ENCODE data around the gene PDSS2. TPM values are rescaled to one million over a fixed set of nuclear protein-coding genes. Genes with fewer than 3 reads are reported as not detected.

PDSS2 gene
- total RNA-seq, 1 experiment from 2014 or later = 12.1 TPM

GRCh38 chr6:107228754-107229153, 230.6 kb downstream of the PDSS2 start:
- Histone ChIP-seq H3K79me1 (ENCODE audit: insufficient read depth, low read depth, low read length, poor library complexity, severe bottlenecking) (no peaks in the 10 kb centered on the region), H3K27me3 (ENCODE audit: insufficient read depth, low read length) (no peaks in the 10 kb centered on the region), H4K5ac (ENCODE audit: insufficient read length, low read depth, low read length) (no peak overlapping the region), H2AFZ (ENCODE audit: low read length) (no peak overlapping the region), H3K9me3 (ENCODE audit: control insufficient read depth, low read depth, low read length) (no peaks in the 10 kb centered on the region), H3K56ac (ENCODE audit: insufficient read length, low read depth, low read length) (no peak overlapping the region), H2BK5ac (ENCODE audit: insufficient read length, low read length) (no peak overlapping the region), H3T11ph (ENCODE audit: low read length) (no peak overlapping the region), H4K8ac (replicated peaks; ENCODE audit: insufficient read length, low read depth, low read length) (no peak overlapping the region), H2BK12ac (ENCODE audit: insufficient read length, low read depth, low read length) (no peak overlapping the region), H3K27ac (ENCODE audit: insufficient read length, low read depth, low read length) (no peak overlapping the region), H4K91ac (ENCODE audit: insufficient read length, low read depth, low read length) (no peak overlapping the region), H2BK20ac (ENCODE audit: low read depth, low read length, poor library complexity, severe bottlenecking) (no peak overlapping the region), H4K20me1 (ENCODE audit: control insufficient read depth, insufficient read depth, insufficient read length) (no peaks in the 10 kb centered on the region), H3K9ac (ENCODE audit: extremely low read depth, insufficient read length, low read length) (no peak overlapping the region), H2BK15ac (ENCODE audit: low read depth, low read length) (no peak overlapping the region), H3K79me2 (ENCODE audit: insufficient read depth, low read length) (no peaks in the 10 kb centered on the region), H3K4ac (ENCODE audit: low read depth, low read length) (no peak overlapping the region), H3K14ac (ENCODE audit: insufficient read depth, low read length) (no peak overlapping the region), H3K23ac (ENCODE audit: insufficient read length, low read depth, low read length) (no peak overlapping the region), H2AK5ac (ENCODE audit: insufficient read length, low read length) (no peak overlapping the region), H3K4me2 (ENCODE audit: insufficient read depth, insufficient read length, low read length) (no peak overlapping the region), H3K18ac (ENCODE audit: insufficient read length, low read depth, low read length) (no peak overlapping the region), H3K4me1 (ENCODE audit: insufficient read depth, low read length) (no peaks in the 10 kb centered on the region; the same call in 1 of the 2 replicates), H3K23me2 (ENCODE audit: insufficient read length, low read depth, low read length, poor library complexity, severe bottlenecking) (peaks cover 3% of the 10 kb centered on the region), H2BK120ac (ENCODE audit: low read depth, low read length, poor library complexity, severe bottlenecking) (no peak overlapping the region)
- Mint-ChIP-seq H3K4me3 (no peak overlapping the region), H3K27me3 (ENCODE audit: low read depth) (no peaks in the 10 kb centered on the region), H3K27ac (no peak overlapping the region), H3K4me1 (peaks cover 8 to 12% of the 10 kb centered on the region in 2 experiments), H3K36me3 (ENCODE audit: insufficient read depth in 1 of 3, low read depth in 3 of 3) (no peaks in the 10 kb centered on the region), H3K9me3 (no peaks in the 10 kb centered on the region)
- no peak for TF ChIP-seq CTCF (conservative IDR thresholded peaks at IDR 0.05)
- no CpG with 5 or more reads among the region's 1 CpG for WGBS (ENCODE audit: extremely low coverage, insufficient read length, low lambda C conversion rate)
- DNase-seq = no peak
